Measurements from ENCODE around the gene SPTBN5. TPM values are rescaled to one million over a fixed set of nuclear protein-coding genes. Genes with fewer than 3 reads are reported as not detected.

The SPTBN5 gene
- total RNA-seq, 5 donors from 2014 or later (not counting 1 experiment from before 2014, with no cell fraction given): 1.0 to 4.0 (median 2.2) TPM

DNA sequence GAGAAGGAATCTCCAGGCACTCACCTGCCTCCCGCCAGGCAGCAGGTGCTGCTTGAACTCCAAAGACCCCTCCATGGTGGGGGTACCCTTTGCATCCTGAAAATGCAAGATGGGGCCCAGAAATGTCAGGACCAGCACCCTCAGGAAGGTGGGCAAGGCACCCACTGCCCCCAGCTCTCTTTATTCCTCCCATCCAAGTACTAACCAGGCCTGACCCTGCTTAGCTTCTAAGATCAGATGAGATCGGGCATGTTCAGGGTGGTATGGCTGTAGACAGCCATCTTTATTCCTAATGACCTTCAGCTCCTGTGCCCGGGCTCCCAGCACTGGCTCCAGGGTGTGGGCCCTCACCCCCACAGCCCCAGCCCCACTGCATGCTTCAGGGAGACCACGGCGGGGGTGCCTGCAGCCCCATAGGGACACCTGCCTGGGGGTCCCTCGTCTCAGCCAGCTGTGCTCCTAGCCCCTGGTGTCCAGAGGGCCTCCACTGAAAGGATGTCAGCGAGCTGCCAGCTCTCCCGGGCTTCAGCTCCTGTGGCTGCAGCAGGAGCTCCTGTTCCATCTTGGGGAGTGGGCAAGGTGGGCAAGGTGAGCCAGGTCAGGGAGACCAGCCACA is 42.0 kb downstream of the SPTBN5 start:
- Histone ChIP-seq H3K4me1 (ENCODE audit: control insufficient read depth in 1 of 2, extremely low read depth in 1 of 2, insufficient read depth in 2 of 2, low read length in 2 of 2) (no peaks in the 10 kb centered on the region), H3K4me3 (ENCODE audit: control insufficient read depth in 1 of 2, extremely low read depth in 1 of 2, low read length in 1 of 2) (no peak overlapping the region), H3K27ac (ENCODE audit: low read length) (no peak overlapping the region), H3K9me3 (no peaks in the 10 kb centered on the region), H3K36me3 (ENCODE audit: control insufficient read depth in 2 of 2, extremely low read depth in 1 of 2, insufficient read depth in 1 of 2, low read length in 1 of 2) (peaks cover 9 to 17% of the 10 kb centered on the region in 2 donors), H3K27me3 (replicated peaks in 1 of 2; ENCODE audit: control insufficient read depth in 2 of 2, extremely low read depth in 1 of 2, insufficient read depth in 2 of 2, low read length in 1 of 2) (peaks cover 0 to 19% of the 10 kb centered on the region in 2 experiments)
- H3K27ac Mint-ChIP-seq: no peak overlapping the region
- POLR2A ChIA-PET: interaction anchor here in 1 of 2 donors (0.6 kb wide), 1 partner anchor 473 kb away, joined by 3 read pairs; no protein-coding TSS in a partner anchor
- 93% methylated on average over 2 of the region's 8 CpGs for WGBS (ENCODE audit: insufficient coverage)
- H3K4me1 Mint-ChIP-seq: no peaks in the 10 kb centered on the region
- H3K27me3 Mint-ChIP-seq: no peaks in the 10 kb centered on the region
- H3K36me3 Mint-ChIP-seq: peaks cover 8% of the 10 kb centered on the region
- DNase-seq (no peak), ATAC-seq (replicated peaks in 1 of 4) (no peak)
- H3K9me3 Mint-ChIP-seq: no peaks in the 10 kb centered on the region
- H3K4me3 Mint-ChIP-seq: no peak overlapping the region
- CTCF ChIA-PET: no interaction called here

DNA sequence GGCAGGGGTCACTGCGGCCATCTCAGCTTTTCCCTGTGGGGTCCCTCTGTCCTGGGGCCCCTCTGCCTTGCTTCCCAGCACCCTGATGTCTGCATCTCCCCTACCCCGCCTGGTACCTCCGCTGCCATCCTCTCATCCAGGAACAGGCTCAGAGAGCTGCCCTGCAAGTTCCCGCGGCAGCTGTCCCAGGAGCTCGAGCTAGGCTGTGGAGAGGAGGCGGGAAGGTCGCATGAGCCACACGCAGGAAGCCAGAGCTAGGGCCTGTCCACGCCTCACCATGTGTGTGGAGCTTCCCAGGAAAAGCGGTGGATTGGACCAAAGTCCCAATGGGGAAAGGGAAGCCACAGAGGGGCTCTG is 42.7 kb downstream of the SPTBN5 start:
- WGBS (ENCODE audit: insufficient coverage): 60% methylated on average over 10 of the region's 11 CpGs
- POLR2A ChIA-PET: no interaction called here

GRCh38 chr15:41850482-41851166 is 43.2 kb downstream of the SPTBN5 start:
- no peak overlapping the region for H3K4me3 ChIP-seq (ENCODE audit: control insufficient read depth in 1 of 2, extremely low read depth in 1 of 2, low read length in 1 of 2)
- ChIA-PET CTCF (no interaction called here), POLR2A (no interaction called here)
- H3K36me3 Mint-ChIP-seq: peaks cover 16% of the 10 kb centered on the region
- DNase-seq: no peak
- H3K4me1 ChIP-seq (ENCODE audit: control insufficient read depth in 1 of 2, extremely low read depth in 1 of 2, insufficient read depth in 2 of 2, low read length in 2 of 2): no peaks in the 10 kb centered on the region
- H3K4me3 Mint-ChIP-seq: no peak overlapping the region
- H3K36me3 ChIP-seq (ENCODE audit: control insufficient read depth in 2 of 2, extremely low read depth in 1 of 2, insufficient read depth in 1 of 2, low read length in 1 of 2): peaks cover 13 to 30% of the 10 kb centered on the region in 2 donors
- H3K27me3 Mint-ChIP-seq: no peaks in the 10 kb centered on the region
- peaks cover 0 to 9% of the 10 kb centered on the region in 2 experiments for H3K27me3 ChIP-seq (replicated peaks in 1 of 2; ENCODE audit: control insufficient read depth in 2 of 2, extremely low read depth in 1 of 2, insufficient read depth in 2 of 2, low read length in 1 of 2)
- H3K9me3 ChIP-seq: no peaks in the 10 kb centered on the region
- no peaks in the 10 kb centered on the region for H3K4me1 Mint-ChIP-seq
- no peak for ATAC-seq (replicated peaks in 1 of 4)
- no peak overlapping the region for H3K27ac ChIP-seq (ENCODE audit: low read length)
- no peak overlapping the region for H3K27ac Mint-ChIP-seq
- H3K9me3 Mint-ChIP-seq: no peaks in the 10 kb centered on the region
- 79% methylated on average over 11 of the region's 16 CpGs for WGBS (ENCODE audit: insufficient coverage)

More for the DNA sequence above, 42.7 kb downstream of the SPTBN5 start:
- ATAC-seq (replicated peaks in 1 of 4) (no peak), DNase-seq (no peak)
- Mint-ChIP-seq H3K27me3 (no peaks in the 10 kb centered on the region), H3K36me3 (peaks cover 11% of the 10 kb centered on the region), H3K9me3 (no peaks in the 10 kb centered on the region), H3K4me3 (no peak overlapping the region), H3K27ac (no peak overlapping the region), H3K4me1 (no peaks in the 10 kb centered on the region)
- Histone ChIP-seq H3K27me3 (replicated peaks in 1 of 2; ENCODE audit: control insufficient read depth in 2 of 2, extremely low read depth in 1 of 2, insufficient read depth in 2 of 2, low read length in 1 of 2) (peaks cover 0 to 12% of the 10 kb centered on the region in 2 experiments), H3K9me3 (no peaks in the 10 kb centered on the region), H3K36me3 (ENCODE audit: control insufficient read depth in 2 of 2, extremely low read depth in 1 of 2, insufficient read depth in 1 of 2, low read length in 1 of 2) (peaks cover 13 to 24% of the 10 kb centered on the region in 2 donors), H3K4me3 (ENCODE audit: control insufficient read depth in 1 of 2, extremely low read depth in 1 of 2, low read length in 1 of 2) (no peak overlapping the region), H3K27ac (ENCODE audit: low read length) (no peak overlapping the region), H3K4me1 (ENCODE audit: control insufficient read depth in 1 of 2, extremely low read depth in 1 of 2, insufficient read depth in 2 of 2, low read length in 2 of 2) (no peaks in the 10 kb centered on the region)
- CTCF ChIA-PET: no interaction called here

GRCh38 chr15:41849861-41850260 is 44.0 kb downstream of the SPTBN5 start:
- Mint-ChIP-seq H3K27me3 (no peaks in the 10 kb centered on the region), H3K4me1 (no peaks in the 10 kb centered on the region), H3K27ac (no peak overlapping the region), H3K9me3 (no peaks in the 10 kb centered on the region), H3K36me3 (peaks cover 17% of the 10 kb centered on the region), H3K4me3 (no peak overlapping the region)
- Histone ChIP-seq H3K27me3 (replicated peaks in 1 of 2; ENCODE audit: control insufficient read depth in 2 of 2, extremely low read depth in 1 of 2, insufficient read depth in 2 of 2, low read length in 1 of 2) (peaks cover 0 to 9% of the 10 kb centered on the region in 2 experiments), H3K27ac (ENCODE audit: low read length) (no peak overlapping the region), H3K4me1 (ENCODE audit: control insufficient read depth in 1 of 2, extremely low read depth in 1 of 2, insufficient read depth in 2 of 2, low read length in 2 of 2) (no peaks in the 10 kb centered on the region), H3K36me3 (ENCODE audit: control insufficient read depth in 2 of 2, extremely low read depth in 1 of 2, insufficient read depth in 1 of 2, low read length in 1 of 2) (peaks cover 21 to 36% of the 10 kb centered on the region in 2 donors), H3K4me3 (ENCODE audit: control insufficient read depth in 1 of 2, extremely low read depth in 1 of 2, low read length in 1 of 2) (no peak overlapping the region), H3K9me3 (no peaks in the 10 kb centered on the region)
- CTCF ChIA-PET: no interaction called here
- 79% methylated on average over 5 of the region's 8 CpGs for WGBS (ENCODE audit: insufficient coverage)
- POLR2A ChIA-PET: no interaction called here
- DNase-seq: no peak
- ATAC-seq (replicated peaks in 1 of 4): peak in 1 of 4 experiments; percentile 23

GRCh38 chr15:41849204-41849603 is 44.6 kb downstream of the SPTBN5 start:
- no peaks in the 10 kb centered on the region for H3K9me3 ChIP-seq
- no peak overlapping the region for H3K27ac ChIP-seq (ENCODE audit: low read length)
- H3K4me1 Mint-ChIP-seq: no peaks in the 10 kb centered on the region
- no peaks in the 10 kb centered on the region for H3K27me3 Mint-ChIP-seq
- H3K27ac Mint-ChIP-seq: peak overlapping the region in 1 of 2 donors; percentile 16
- no peak overlapping the region for H3K4me3 ChIP-seq (ENCODE audit: control insufficient read depth in 1 of 2, extremely low read depth in 1 of 2, low read length in 1 of 2)
- ChIA-PET CTCF (no interaction called here), POLR2A (no interaction called here)
- no peak overlapping the region for H3K4me3 Mint-ChIP-seq
- H3K4me1 ChIP-seq (ENCODE audit: control insufficient read depth in 1 of 2, extremely low read depth in 1 of 2, insufficient read depth in 2 of 2, low read length in 2 of 2): no peaks in the 10 kb centered on the region
- H3K36me3 Mint-ChIP-seq: peaks cover 17% of the 10 kb centered on the region
- H3K9me3 Mint-ChIP-seq: no peaks in the 10 kb centered on the region
- peaks cover 27 to 43% of the 10 kb centered on the region in 2 donors for H3K36me3 ChIP-seq (ENCODE audit: control insufficient read depth in 2 of 2, extremely low read depth in 1 of 2, insufficient read depth in 1 of 2, low read length in 1 of 2)
- DNase-seq (no peak), ATAC-seq (replicated peaks in 1 of 4) (no peak)
- peaks cover 0 to 9% of the 10 kb centered on the region in 2 experiments for H3K27me3 ChIP-seq (replicated peaks in 1 of 2; ENCODE audit: control insufficient read depth in 2 of 2, extremely low read depth in 1 of 2, insufficient read depth in 2 of 2, low read length in 1 of 2)
- 85% methylated on average over 4 of the region's 6 CpGs for WGBS (ENCODE audit: insufficient coverage)

DNA sequence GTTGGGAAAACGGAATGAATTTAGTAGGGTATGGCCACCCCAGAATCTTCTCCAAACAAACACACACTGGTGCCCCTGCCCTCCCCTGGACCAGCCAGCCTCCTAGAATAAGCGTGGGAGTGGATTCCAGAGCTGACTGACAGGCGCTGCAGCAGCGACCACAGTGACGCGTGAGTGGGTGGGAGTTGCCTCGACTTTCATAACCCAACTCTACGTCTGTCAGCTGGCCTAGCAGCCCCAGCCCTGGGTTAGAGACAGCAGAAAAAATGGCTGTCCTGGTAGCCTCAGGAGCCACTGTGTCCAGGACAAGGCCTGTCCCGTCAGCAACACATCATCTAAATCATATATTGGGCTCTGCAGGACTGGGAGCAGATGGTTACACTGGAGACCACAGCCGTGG is 45.2 kb downstream of the SPTBN5 start:
- Mint-ChIP-seq H3K9me3 (no peaks in the 10 kb centered on the region), H3K27ac (no peak overlapping the region), H3K27me3 (no peaks in the 10 kb centered on the region), H3K36me3 (peaks cover 17% of the 10 kb centered on the region), H3K4me1 (no peaks in the 10 kb centered on the region), H3K4me3 (no peak overlapping the region)
- WGBS (ENCODE audit: insufficient coverage): 83% methylated on average over 1 of the region's 10 CpGs
- Histone ChIP-seq H3K9me3 (no peaks in the 10 kb centered on the region), H3K36me3 (ENCODE audit: control insufficient read depth in 2 of 2, extremely low read depth in 1 of 2, insufficient read depth in 1 of 2, low read length in 1 of 2) (peaks cover 32 to 47% of the 10 kb centered on the region in 2 donors), H3K27ac (ENCODE audit: low read length) (no peak overlapping the region), H3K4me1 (ENCODE audit: control insufficient read depth in 1 of 2, extremely low read depth in 1 of 2, insufficient read depth in 2 of 2, low read length in 2 of 2) (no peaks in the 10 kb centered on the region), H3K4me3 (ENCODE audit: control insufficient read depth in 1 of 2, extremely low read depth in 1 of 2, low read length in 1 of 2) (no peak overlapping the region), H3K27me3 (replicated peaks in 1 of 2; ENCODE audit: control insufficient read depth in 2 of 2, extremely low read depth in 1 of 2, insufficient read depth in 2 of 2, low read length in 1 of 2) (peaks cover 0 to 7% of the 10 kb centered on the region in 2 experiments)
- ATAC-seq (replicated peaks in 1 of 4) (no peak), DNase-seq (no peak)
- POLR2A ChIA-PET: no interaction called here
- CTCF ChIA-PET: no interaction called here
